ENCODE measurements around the gene RALB. TPM values are rescaled to one million over a fixed set of nuclear protein-coding genes. Genes with fewer than 3 reads are reported as not detected.
"Not testable (repeated sequence)": the region's sequence is repeated elsewhere in the genome, so short reads cannot be mapped to it uniquely, and the experiment has no call there.

The RALB gene
- total RNA-seq, 1 experiment from 2014 or later: 126 TPM

DNA sequence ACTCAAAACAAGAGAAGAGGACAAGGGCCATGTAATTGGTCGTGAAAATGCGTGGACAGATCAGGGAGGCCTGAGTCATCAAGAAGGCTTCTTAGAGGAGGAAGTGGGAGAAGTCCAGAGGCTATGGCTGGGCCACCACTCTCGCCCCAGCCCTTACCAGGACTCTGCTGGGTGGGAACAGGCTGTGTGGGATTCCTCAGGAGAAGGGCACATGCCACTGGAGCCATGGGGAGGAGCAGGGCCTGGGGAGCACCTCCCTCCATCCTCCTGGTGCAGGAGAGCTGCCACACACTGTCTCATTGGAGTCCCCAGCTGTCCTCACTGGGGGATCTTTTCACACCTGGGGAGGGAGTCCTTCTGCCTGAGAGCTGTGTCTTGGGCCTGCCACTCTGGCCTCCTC, 9.4 kb upstream of the RALB start:
- DNase-seq (ENCODE audit: low spot score): peak; percentile 68

DNA sequence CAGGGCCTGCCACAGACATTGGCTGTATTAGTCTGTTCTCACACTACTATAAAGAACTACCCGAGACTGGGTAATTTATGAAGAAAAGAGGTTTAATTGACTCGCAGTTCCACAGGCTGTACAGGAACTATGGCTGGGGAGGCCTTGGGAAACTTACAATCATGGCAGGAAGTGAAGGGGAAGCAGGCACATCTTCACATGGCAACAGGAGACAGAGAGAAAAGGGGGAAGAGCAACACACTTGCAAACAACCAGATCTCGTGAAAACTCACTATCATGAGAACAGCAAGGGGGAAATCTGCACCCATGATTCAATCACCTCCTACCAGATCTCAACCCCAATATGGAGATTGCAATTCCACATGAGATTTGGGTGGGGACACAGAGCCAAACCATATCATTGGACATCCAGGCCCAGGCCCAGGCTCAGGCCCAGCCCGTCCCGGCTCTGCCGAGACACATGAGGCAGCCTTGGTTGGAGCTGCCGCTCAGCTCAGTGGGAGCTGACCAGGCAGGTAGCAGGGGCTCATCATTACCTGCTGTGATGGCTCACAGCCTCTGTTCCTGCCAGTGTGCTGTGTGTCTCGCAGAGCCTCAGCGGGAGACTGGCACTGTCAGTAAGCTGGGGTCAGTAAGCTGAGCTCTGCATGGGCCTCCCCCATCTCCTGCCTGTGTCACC, 8.6 kb upstream of the RALB start:
- DNase-seq (ENCODE audit: low spot score): no peak

DNA sequence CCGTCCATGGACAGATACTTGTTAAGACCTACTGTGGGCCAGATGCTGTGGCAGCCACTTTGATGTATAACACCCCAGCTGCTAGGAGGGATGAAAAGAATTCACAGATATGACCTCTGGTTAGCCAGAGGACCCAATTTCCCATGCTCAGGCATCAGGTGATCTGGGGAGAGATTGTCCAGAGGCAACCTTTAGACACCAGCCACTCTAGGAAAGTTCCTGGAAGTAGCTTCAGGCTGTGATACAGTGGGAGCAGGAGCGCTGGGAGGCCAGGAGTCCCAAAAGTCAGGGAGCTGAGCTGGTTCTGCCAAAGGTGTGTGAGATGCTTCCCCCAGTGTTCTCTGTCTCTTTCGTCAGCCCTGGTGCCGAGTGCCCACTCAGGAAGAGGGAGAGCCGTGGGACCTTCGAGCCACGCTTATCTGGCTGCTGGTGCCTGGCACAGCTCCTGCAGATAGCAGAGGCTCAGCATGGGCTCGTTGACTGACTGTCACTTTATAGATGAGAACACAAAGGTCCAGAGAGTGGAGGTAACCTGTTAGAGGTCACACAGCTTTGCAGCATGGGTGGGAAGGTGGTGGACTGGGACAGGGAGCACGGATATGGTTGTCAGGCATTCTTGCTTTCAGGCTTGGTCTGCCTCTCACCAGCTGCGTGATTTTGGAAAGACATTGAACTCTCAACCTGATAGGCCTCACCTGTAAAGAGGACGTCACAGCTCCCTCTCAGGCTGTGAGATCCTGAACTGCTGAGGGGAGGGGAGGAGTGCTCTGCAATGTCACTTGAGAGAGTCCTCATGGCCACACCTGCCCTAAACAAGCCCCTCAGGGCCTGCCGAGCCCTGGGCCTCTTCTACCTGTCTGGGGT, 7.8 kb upstream of the RALB start:
- no peak for DNase-seq (ENCODE audit: low spot score)

DNA sequence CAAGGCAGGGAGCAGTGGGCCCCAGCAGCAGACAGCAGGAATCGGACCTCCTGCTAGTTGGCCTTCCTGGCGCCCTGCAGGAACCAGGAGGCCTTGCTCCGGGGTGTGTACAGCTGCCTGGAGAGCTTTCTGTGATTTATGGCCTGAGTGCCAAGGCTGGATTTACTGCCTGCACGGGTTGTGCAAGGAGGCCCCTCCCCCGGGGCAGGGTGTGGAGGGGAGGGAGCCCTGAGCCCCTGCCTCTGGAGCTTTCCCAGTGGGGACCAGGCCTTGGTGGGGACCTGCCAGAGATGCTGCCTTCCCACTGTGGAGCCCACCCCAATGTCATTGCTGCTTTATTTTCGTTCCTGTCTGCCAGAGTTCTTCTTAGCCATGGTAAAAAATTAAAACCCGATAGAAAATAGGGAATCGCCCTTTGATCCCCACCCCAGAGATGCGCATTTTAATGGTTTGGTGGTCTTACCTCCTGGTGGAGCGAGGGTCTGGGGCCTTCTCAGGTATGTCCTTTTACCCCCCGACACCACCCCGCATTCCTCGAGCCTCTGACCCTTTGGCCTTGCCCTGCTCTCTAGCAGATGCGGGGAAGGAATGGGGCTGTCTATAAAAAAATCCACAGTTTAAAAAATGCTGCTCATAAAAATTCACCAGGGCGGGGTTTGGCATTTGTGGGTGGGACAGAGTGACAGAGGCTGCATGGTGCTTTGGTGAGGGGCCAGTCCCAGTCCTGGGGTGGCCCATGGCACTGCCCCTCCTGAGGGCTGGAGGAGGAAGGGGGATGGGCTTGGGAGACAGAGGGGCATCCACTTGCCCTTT, 6.9 kb upstream of the RALB start:
- DNase-seq (ENCODE audit: low spot score): peak; percentile 88

DNA sequence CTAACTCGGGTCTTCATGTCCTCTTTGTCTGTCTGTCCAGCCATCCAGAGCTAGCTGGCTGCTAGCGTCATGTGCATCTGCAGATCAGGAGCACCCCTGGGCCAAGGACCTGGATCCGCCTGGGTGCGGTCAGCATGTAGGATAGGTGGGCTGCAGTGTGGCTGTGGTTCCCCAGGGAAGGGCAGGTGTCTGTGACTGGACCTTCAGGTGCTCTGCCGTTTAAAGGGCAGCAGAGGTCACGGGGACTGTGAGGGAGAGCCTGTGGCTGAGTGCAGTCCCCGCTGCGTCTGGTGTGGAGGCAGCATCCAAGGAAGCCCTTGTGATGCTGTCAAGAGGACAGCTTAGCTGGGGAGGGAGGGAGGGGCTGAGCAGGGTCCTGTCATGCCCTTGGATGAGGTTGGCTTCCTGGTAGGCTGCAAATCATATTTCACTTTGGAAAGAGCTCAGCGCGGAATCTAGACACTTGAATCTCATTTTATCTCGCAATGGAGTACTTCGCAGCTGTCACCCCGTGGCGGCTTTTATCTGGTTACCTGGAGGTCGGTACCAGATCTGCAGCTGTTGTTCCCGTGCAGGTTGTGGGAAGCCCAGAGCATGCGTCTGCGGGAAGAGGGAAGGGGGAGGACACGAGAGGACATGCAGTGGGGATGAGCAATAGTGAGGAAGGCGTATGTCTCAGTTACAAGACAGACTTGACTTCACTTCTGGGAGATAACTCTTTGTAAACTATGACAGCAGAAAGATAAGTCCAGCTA, 5.9 kb upstream of the RALB start:
- DNase-seq (ENCODE audit: low spot score): peak; percentile 26

DNA sequence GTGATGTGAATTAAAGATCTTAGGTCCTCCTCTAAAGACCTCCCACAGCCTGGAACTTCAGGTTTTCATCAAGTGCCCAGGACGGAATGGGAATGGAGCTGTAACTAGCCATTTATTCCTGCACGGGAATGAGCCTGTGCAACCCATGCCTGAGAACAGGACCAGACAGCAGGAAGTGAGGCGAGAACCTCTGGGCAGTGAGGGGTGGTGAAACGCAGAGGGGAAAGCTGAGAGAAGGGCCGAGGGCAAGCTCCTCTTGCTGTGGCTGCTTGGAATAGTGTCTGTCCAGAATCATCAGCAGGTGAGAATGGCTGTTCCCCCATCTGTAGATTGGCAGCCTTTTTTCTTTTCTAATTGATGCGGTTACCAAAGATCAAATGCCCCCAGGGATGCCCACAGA, 4.8 kb upstream of the RALB start:
- no peak for DNase-seq (ENCODE audit: low spot score)

DNA sequence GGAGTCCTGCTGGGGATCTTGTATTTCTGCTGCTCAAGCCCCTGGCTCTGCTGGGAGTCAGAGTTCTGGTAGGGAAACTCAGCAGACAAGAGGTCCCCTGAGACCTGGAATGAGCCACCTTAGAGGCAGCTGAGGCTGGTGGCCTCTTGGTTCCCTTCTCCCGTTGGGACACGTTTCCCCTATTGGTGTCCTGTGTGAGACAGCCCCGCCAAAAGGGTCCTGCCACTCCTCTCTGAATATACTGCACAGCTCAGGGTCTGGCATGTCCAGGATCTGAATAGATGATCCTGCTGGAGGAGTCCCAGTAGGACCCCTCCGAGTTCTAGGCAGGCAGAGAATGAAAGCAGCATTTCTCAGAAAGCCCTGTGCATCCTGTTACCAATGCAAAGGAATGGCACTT, 2.0 kb upstream of the RALB start:
- no peak for DNase-seq (ENCODE audit: low spot score)

DNA sequence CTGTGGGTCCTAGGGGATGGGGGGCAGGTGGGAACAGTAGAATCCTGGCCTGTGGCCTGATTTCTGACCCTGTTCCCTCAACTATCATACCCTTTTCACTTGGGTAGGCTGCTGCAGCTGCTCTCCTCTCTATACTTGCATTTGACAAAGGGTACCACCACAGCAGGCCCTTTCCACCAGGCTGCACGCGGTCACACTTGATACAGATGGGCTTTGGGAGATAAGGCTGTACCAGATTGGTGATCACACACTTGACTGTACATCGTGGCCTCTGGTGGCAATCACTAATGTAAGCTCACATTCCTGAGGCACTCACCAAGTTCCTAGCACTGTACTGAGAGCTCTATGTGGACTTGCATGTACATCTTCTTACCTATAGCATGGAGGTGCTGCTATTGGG, 1.6 kb upstream of the RALB start:
- no peak for DNase-seq (ENCODE audit: low spot score)

DNA sequence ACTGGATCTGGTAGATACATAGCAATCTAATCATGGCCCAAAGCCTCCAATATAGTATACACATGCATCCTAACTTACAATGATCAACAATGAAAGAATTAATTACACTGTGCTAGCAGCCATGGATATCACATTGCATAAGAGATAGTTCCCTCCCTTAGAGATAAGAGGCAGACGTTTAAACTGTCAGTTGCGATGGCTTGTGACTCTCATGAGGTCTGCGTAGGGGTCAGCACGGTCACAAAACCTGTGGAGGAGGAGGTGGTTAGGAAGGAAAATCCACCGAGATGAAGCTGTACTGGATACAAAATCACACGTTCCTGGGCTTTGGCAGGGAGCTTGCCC, 800 bp upstream of the RALB start:
- DNase-seq (ENCODE audit: low spot score): no peak

DNA sequence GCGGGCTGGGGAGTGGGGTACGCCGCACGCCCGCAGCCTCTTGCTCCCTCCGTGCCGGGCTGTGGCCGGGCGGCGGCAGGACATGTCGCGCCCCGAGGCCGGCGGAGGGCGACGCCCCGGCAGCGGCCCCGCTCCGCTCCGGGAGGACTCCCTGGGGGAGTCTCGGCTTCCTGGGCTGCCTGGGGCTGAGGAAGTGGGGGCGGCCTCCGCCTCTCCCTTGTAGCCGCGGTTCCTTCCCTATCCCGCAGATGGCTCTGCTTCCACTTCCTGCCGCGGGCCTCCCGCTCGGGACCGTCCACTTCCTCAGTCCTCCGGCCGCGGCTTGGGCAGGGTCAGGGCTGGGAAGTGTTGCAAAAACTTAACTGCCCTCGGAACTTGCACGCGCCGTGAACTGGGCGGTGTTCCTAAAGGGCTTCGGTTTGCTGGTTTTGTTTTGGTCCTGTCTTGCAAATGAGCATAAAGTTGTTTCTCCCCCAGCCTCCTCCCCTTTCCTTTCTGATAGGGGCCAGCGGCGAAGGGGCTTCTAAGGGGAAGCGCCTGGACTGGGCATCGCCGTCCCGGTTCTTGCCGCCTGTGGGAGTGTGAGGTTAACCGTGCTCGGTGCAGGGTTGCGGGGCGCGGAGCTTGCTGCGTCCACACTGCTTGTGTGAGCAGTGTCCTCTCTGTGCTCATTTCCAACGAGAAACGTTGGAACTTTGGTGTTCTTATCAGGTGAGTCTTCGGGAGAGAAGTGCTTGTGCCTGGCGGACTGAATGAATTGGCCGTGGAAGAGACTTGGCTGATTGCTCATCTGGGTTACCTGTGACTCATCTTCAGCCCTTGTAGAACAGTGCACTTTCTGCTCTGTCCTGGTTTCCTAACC, 600 bp downstream of the RALB start:
- peak; percentile 80 for DNase-seq (ENCODE audit: low spot score)

DNA sequence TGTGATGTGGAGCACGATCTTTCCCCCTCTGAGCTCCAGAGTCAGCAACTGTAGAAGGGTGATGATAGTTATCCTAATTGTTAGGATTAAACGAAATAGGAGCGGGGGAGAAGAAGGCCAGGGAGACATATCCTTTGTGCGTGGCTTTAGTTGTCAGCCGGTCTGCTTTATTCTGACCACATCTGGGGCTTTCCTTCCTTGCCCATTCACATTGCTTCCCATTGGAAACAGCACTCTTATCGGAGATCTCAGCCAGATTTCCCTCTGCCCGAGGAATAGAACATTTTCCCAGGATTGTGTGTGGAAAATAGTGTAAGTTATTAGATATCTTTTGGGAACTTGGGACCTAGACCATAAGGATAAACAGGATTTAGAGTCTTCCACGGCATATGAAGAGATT, 1.5 kb downstream of the RALB start:
- DNase-seq (ENCODE audit: low spot score): no peak

DNA sequence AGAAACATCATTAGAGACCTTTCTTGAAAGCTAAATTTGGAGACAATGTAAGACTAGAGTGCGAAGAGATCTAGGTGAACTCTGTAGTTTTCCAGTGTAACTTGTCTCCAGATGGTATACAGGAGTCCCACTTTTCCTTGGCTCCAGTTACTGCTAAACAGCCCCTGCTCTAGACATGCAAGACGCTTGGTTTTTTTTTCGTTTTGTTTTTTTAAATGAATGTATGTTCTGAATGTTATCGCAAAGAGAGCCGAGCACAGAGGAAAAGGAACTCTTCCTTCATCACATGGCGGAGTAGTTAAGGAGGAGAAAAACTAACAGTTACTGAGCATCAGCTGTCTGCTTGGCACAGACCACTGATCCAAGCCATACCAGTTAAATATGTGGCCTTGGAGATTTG, 2.4 kb downstream of the RALB start:
- no peak for DNase-seq (ENCODE audit: low spot score)

DNA sequence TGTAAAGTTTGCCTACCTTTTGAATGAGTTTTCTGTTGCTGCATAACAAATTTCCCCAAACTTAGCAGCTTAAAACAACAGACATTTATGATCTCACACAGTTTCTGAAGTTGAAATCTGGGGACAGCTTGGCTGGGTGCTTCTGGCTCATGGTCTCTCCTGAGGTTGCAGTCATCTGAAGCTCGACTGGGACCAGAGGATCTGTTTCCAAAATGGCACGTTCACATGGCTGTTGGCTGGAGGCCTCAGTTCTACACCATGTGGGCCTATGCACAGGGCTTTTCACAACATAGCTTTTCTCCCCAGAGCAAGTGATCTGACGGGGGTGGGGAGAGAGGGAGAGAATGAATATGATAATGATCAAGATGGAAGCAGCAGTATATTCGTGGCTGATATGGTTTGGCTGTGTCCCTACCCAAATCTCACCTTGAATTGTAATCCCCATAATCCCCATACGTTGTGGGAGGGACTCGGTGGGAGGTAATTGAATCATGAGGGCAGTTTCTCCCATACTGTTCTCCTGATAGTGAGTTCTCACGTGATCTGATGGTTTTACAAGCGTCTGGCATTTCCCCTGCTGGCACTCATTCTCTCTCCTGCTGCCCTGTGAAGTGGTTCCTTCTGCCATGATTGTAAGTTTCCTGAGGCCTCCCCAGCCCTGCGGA, 3.5 kb downstream of the RALB start:
- DNase-seq (ENCODE audit: low spot score): no peak

DNA sequence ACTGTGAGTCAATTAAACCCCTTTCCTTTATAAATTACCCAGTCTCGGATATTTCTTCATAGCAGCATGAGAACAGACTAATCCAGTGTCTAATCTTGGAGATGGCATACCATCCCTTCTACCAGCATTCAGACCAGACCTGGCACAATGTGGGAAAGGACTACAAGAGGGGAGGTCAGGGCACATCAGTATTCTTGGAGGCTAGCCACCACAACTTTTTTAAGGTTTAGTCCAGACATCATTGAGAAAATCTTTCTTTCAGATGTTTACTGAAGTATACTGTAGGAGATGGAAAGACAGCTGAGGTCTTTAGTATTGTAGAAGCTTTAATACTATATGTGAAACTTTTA, 4.0 kb downstream of the RALB start:
- no peak for DNase-seq (ENCODE audit: low spot score)

DNA sequence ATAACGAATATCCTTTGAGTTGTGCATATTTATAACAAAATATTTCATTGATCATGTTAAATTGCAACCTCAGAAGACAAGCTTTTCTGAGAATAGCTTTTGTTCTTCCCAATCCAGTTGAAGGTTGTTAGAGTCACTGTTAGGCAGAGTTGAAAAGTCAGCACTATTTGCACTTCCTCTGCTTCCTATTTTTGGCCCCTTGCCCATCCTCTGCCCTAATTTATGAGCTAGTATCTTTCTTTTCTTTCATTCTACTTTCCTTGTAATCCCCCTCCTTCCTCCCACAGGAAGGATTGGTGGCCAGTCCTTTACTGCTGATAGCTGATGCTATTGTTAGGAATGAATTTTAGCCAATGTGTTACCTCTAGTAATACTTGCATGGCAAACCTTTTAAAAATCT, 4.9 kb downstream of the RALB start:
- DNase-seq (ENCODE audit: low spot score): no peak

DNA sequence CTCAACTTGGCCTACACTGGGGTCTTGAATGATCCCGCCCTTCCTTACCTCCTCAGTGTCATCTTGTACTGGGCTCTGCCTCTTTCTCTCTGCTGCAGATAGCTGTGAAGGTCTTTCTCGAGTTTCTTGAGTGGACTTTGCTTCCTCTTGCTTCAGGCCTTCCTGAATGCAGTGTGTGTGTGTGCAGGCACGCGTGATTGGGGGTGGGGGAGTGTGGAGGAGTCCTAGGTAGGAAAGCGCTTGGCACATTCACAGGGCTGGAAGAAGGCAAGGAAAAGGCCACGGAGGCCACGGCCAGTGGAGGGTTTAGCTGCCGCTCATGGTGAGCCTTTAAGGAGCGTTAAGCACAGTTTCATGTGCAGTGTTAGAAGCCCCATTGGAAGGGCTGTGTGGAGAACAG, 5.5 kb downstream of the RALB start:
- DNase-seq (ENCODE audit: low spot score): no peak

DNA sequence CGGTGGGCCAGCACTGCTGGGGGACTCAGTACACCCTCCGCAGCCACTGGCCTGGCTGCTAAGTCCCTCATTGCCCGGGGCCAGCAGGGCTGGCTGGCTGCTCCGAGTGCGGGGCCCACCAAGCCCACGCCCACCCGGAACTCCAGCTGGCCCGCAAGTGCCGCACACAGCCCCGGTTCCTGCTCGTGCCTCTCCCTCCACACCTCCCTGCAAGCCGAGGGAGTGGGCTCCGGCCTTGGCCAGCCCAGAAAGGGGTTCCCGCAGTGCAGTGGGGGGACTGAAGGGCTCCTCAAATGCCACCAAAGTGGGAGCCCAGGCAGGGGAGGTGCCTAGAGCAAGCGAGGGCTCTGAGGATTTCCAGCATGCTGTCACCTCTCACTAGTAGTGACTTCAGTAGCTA, 7.3 kb downstream of the RALB start:
- not testable (repeated sequence) for DNase-seq (ENCODE audit: low spot score)

DNA sequence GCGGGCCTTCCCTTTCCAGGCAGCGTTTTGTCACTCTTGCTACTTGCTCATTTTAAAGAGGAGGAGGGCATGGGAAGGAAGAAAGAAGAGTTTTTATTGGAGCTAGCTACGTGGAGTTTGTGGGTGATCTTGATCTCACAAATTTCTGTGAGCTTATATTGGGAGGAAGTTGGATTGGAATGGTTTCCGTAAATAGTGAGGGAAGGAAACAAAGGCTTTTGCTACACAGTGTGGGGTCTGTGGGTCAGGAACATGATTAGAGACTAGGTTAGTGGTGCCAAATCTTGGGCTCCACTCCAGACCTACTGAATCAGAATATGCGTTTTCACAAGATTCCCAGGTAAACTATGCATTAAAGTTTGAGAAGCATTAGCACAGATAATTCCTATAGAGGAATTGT, 8.1 kb downstream of the RALB start:
- DNase-seq (ENCODE audit: low spot score): no peak

DNA sequence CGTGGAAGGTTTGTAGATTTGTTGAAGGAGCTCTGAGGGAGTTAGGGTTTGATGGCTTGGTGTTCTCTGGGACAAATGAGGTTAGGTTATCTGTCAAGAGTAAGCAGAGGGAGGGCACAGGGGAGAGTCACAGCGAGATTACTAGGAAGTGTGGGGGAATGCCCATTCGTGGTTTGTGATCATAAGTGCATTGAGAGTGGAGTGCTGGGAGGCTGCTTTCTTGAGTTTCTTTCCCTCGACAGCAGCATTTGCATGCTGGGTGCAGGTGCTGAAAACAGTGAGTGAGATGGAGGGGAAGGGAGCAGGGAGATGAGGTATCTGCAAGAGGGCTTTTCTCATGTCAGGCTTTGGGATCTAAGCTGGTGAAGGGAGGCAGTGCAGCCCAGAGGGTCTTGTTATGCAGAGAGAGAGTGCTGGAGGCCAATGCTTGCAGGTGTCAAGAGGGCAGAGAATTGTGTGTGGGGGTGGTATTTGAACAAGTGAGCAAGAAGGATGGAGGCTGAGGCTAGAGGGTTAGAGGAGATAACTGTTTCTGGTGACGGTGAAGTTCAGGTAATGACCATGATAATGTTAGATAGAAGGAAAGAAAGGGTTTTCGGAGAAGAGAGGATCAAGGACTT, 8.8 kb downstream of the RALB start:
- DNase-seq (ENCODE audit: low spot score): no peak

DNA sequence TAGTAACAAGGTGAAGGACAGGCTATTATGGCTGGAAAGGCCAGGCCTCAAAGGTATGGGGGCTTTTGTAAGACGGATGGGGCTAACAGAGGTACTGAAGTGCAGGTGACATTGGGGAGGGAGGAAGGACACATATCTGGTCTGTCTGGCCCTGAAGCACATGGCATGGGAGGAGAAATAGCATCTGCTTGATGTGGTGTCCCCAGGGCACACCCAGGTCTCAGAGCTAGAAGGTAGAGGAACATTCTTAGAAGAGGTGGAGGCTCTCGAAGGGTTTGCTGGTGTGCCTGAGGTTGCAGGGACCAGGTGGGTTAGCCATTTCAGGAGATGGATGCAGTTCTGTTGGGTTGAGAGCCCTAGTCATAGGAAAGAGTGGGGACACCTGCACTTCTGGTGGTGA, 9.5 kb downstream of the RALB start:
- no peak for DNase-seq (ENCODE audit: low spot score)

All from A172 (cell line).